ENCODE data around the gene TATDN3. TPM values are rescaled to one million over a fixed set of nuclear protein-coding genes. Genes with fewer than 3 reads are reported as not detected.

The TATDN3 gene
- total and polyA plus RNA-seq, 12 donors = 12.9 to 38.8 (median 24.2) TPM

GRCh38 chr1:212822956-212823355 is 31.3 kb downstream of the TATDN3 start:
- Histone ChIP-seq H3K9me3 (peaks cover 0 to 24% (median 8%) of the 10 kb centered on the region in 11 donors), H3K36me3 (no peaks in the 10 kb centered on the region), H3K4me1 (peaks cover 0 to 16% (median 0%) of the 10 kb centered on the region in 9 donors), H3K27me3 (no peaks in the 10 kb centered on the region), H3K27ac (no peak overlapping the region), H3K4me3 (no peak overlapping the region)
- TF ChIP-seq, protein P1, sequence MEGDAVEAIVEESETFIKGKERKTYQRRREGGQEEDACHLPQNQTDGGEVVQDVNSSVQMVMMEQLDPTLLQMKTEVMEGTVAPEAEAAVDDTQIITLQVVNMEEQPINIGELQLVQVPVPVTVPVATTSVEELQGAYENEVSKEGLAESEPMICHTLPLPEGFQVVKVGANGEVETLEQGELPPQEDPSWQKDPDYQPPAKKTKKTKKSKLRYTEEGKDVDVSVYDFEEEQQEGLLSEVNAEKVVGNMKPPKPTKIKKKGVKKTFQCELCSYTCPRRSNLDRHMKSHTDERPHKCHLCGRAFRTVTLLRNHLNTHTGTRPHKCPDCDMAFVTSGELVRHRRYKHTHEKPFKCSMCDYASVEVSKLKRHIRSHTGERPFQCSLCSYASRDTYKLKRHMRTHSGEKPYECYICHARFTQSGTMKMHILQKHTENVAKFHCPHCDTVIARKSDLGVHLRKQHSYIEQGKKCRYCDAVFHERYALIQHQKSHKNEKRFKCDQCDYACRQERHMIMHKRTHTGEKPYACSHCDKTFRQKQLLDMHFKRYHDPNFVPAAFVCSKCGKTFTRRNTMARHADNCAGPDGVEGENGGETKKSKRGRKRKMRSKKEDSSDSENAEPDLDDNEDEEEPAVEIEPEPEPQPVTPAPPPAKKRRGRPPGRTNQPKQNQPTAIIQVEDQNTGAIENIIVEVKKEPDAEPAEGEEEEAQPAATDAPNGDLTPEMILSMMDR (IDR thresholded peaks at IDR 0.05) = no peak
- 90 to 91% methylated on average over 3 of the region's 3 CpGs for WGBS, 2 donors
- DNase-seq (no peak), ATAC-seq (no peak)
- intact Hi-C loops (cut with DNase I) = loop anchor here in 1 of 10 donors (10.0 kb wide), 1 partner anchor 162 kb away; no protein-coding TSS in a partner anchor

DNA sequence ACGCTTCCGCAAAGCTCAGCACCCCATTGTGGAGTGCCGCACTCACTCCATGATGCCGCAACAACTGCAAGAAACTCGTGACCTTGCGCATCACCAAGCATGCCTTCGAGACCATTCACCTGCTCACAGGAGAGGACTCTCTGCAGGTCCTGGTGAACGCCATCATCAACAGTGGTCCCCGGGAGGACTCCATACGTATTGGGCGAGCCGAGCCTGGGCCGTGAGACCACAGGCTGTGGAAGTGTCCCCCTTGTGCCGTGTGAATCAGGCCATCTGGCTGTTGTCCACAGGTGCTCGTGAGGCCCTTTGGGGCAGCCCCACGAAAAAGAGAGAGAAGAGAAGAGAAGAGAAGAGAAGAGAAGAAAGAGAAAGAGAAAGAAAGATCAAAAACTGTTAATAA is 32.5 kb downstream of the TATDN3 start:
- H3K4me3 ChIP-seq = no peak overlapping the region
- ATAC-seq (no peak), DNase-seq (no peak)
- intact Hi-C loops (cut with DNase I) = loop anchor here in 1 of 10 donors (10.0 kb wide), 1 partner anchor 161 kb away; no protein-coding TSS in a partner anchor
- H3K9me3 ChIP-seq = peaks cover 0 to 24% (median 8%) of the 10 kb centered on the region in 11 donors
- H3K36me3 ChIP-seq = no peaks in the 10 kb centered on the region
- no peaks in the 10 kb centered on the region for H3K27me3 ChIP-seq
- TF ChIP-seq, protein P1 (IDR thresholded peaks at IDR 0.05) = no peak
- WGBS, 2 donors = 96 to 97% methylated on average over 16 of the region's 16 CpGs
- H3K27ac ChIP-seq = no peak overlapping the region
- H3K4me1 ChIP-seq = peaks cover 0 to 13% (median 0%) of the 10 kb centered on the region in 9 donors

- Histone ChIP-seq H3K27ac (no peak overlapping the region), H3K4me1 (no peaks in the 10 kb centered on the region), H3K9me3 (peaks cover 0 to 24% (median 8%) of the 10 kb centered on the region in 11 donors), H3K4me3 (no peak overlapping the region), H3K27me3 (no peaks in the 10 kb centered on the region), H3K36me3 (no peaks in the 10 kb centered on the region)
- TF ChIP-seq, protein P1 (IDR thresholded peaks at IDR 0.05) = no peak
- ATAC-seq (no peak), DNase-seq (no peak)
- WGBS, 2 donors = 95 to 97% methylated on average over 6 of the region's 6 CpGs
- intact Hi-C loops (cut with DNase I) = loop anchor here in 1 of 10 donors (10.0 kb wide), 1 partner anchor 159 kb away; no protein-coding TSS in a partner anchor
Observed at GRCh38 chr1:212825798-212826452, 34.2 kb downstream of the TATDN3 start.

- no peaks in the 10 kb centered on the region for H3K27me3 ChIP-seq
- no peaks in the 10 kb centered on the region for H3K36me3 ChIP-seq
- 94 to 95% methylated on average over 4 of the region's 4 CpGs for WGBS, 2 donors
- TF ChIP-seq, protein P1 (IDR thresholded peaks at IDR 0.05) = no peak
- no peak for ATAC-seq
- DNase-seq = no peak
- no peaks in the 10 kb centered on the region for H3K4me1 ChIP-seq
- intact Hi-C loops (cut with DNase I) = loop anchor here in 1 of 10 donors (10.0 kb wide), 1 partner anchor 158 kb away; no protein-coding TSS in a partner anchor
- H3K4me3 ChIP-seq = no peak overlapping the region
- H3K27ac ChIP-seq = no peak overlapping the region
- peaks cover 0 to 24% (median 8%) of the 10 kb centered on the region in 11 donors for H3K9me3 ChIP-seq
Observed at GRCh38 chr1:212827171-212827776, 35.6 kb downstream of the TATDN3 start.
